SK-N-SH (cell line): ENCODE results near the gene SH3PXD2A. TPM values are rescaled to one million over a fixed set of nuclear protein-coding genes. Genes with fewer than 3 reads are reported as not detected.

Experiments
- CTCF ChIA-PET: fragments of 300-600, 350-600 bp; formaldehyde crosslinking; extraction: SDS; loops from one replicate; lab custom pipeline; 2021; lab: Yijun Ruan, JAX
- POLR2A ChIA-PET: fragments of 350-600 bp; sonication (Branson Sonifier 250); formaldehyde crosslinking; extraction: SDS; loops from one replicate; lab custom pipeline; 2020; ENCODE audit warnings: antibody characterized with exemption, inconsistent platforms; lab: Yijun Ruan, JAX
- DNase-seq: peaks from one replicate; pipeline ENCODE4 v3.0.0; 2012
- H2AFZ ChIP-seq: fragments of 200-600 bp; sonication (generic); 2 replicates; pipeline ENCODE4 v1.8.1; 2016; ENCODE audit warnings: antibody characterized with exemption, mild to moderate bottlenecking, low read depth
- H3F3A ChIP-seq: fragments of 200-600 bp; sonication (generic); replicated peaks from 2 replicates; pipeline ENCODE3; 2016; ENCODE audit warnings: antibody characterized with exemption, mild to moderate bottlenecking; ENCODE audit not compliant: insufficient read depth
- H3K27ac ChIP-seq, 2 experiments: fragments of 200-500 bp in 1 of 2; fragments of 200-600 bp in 1 of 2; sonication (Bioruptor generic) in 1 of 2; sonication (generic), shearing (Covaris generic) in 1 of 2; 2 replicates each; pipeline versions ENCODE4 v1.5.1 to v1.6.1; 2014 to 2016; ENCODE audit warnings: low read depth in 2 of 2, inconsistent platforms in 1 of 2, low read length in 1 of 2, mild to moderate bottlenecking in 1 of 2, mixed read lengths in 1 of 2
- H3K27me3 ChIP-seq: fragments of 200-600 bp; sonication (generic), shearing (Covaris generic); 2 replicates; pipeline ENCODE4 v1.6.1; 2016; ENCODE audit warnings: mixed run types; ENCODE audit not compliant: insufficient read depth
- H3K36me3 ChIP-seq, 2 experiments: fragments of 200-500 bp in 1 of 2; fragments of 200-600 bp in 1 of 2; sonication (Bioruptor generic) in 1 of 2; sonication (generic) in 1 of 2; replicated peaks in 1 of 2; 2 replicates each; pipeline versions ENCODE3 to v1.5.1; 2014 to 2016; ENCODE audit warnings: low read length in 1 of 2, mild to moderate bottlenecking in 1 of 2; ENCODE audit not compliant: insufficient read depth in 2 of 2, control insufficient read depth in 1 of 2
- H3K4me1 ChIP-seq, 2 experiments: fragments of 200-500 bp in 1 of 2; fragments of 200-600 bp in 1 of 2; sonication (Bioruptor generic) in 1 of 2; sonication (generic), shearing (Covaris generic) in 1 of 2; 2 replicates each; pipeline versions ENCODE4 v1.5.1 to v1.6.1; 2014 to 2016; ENCODE audit warnings: low read depth in 1 of 2, low read length in 1 of 2, mixed run types in 1 of 2; ENCODE audit not compliant: insufficient read depth in 2 of 2, control insufficient read depth in 1 of 2
- H3K4me2 ChIP-seq: fragments of 200-600 bp; sonication (generic), shearing (Covaris generic); 2 replicates; pipeline ENCODE4 v1.6.1; 2017; ENCODE audit warnings: mixed run types
- H3K4me3 ChIP-seq, 2 experiments: fragments of 200-500 bp in 1 of 2; fragments of 200-600 bp in 1 of 2; sonication (Bioruptor generic) in 1 of 2; sonication (generic), shearing (Covaris generic) in 1 of 2; 2 replicates each; pipeline versions ENCODE4 v1.5.1 to v1.8.1; 2014 to 2016; ENCODE audit warnings: low read depth in 2 of 2, inconsistent platforms in 1 of 2, low read length in 1 of 2, mild to moderate bottlenecking in 1 of 2, mixed read lengths in 1 of 2, moderate library complexity in 1 of 2
- H3K79me2 ChIP-seq: fragments of 200-600 bp; sonication (generic); 2 replicates; pipeline ENCODE4 v1.8.1; 2017; ENCODE audit warnings: mild to moderate bottlenecking; ENCODE audit not compliant: insufficient read depth
- H3K9ac ChIP-seq: fragments of 200-600 bp; sonication (generic); 2 replicates; pipeline ENCODE4 v1.6.1; 2017; ENCODE audit warnings: mixed run types
- H3K9me2 ChIP-seq: fragments of 200-600 bp; sonication (generic); 2 replicates; pipeline ENCODE4 v1.6.1; 2017; ENCODE audit warnings: mixed run types
- H3K9me3 ChIP-seq: fragments of 200-600 bp; sonication (generic); 2 replicates; pipeline ENCODE4 v1.6.1; 2017; ENCODE audit warnings: mixed run types, mild to moderate bottlenecking, moderate library complexity
- H4K20me1 ChIP-seq: fragments of 200-600 bp; sonication (generic); 2 replicates; pipeline ENCODE4 v1.6.1; 2017; ENCODE audit warnings: mild to moderate bottlenecking, mixed run types; ENCODE audit not compliant: insufficient read depth
- CHD2 ChIP-seq: fragments of 150-350 bp; IDR thresholded peaks from 2 replicates; pipeline ENCODE4 v1.6.1; 2018; ENCODE audit warnings: low read length; ENCODE audit not compliant: partially characterized antibody
- ELF1 ChIP-seq: IDR thresholded peaks from 2 replicates; pipeline ENCODE4 v1.4.0; 2012
- EZH2phosphoT487 ChIP-seq: fragments of 200-600 bp; sonication (generic); IDR thresholded peaks from 2 replicates; pipeline ENCODE4 v1.6.1; 2017; ENCODE audit warnings: low read depth, mixed run types, mild to moderate bottlenecking, antibody characterized with exemption, moderate library complexity, borderline replicate concordance
- FOSL2 ChIP-seq: IDR thresholded peaks from 2 replicates; pipeline ENCODE4 v1.4.0; 2012; ENCODE audit warnings: low read depth, mild to moderate bottlenecking, moderate library complexity, borderline replicate concordance
- FOXM1 ChIP-seq: IDR thresholded peaks from 2 replicates; pipeline ENCODE4 v1.4.0; 2012; ENCODE audit warnings: low read depth, mild to moderate bottlenecking
- GATA2 ChIP-seq: sonication (generic); formaldehyde crosslinking; IDR thresholded peaks from 2 replicates; pipeline ENCODE4 v1.5.0; 2020; ENCODE audit warnings: mild to moderate bottlenecking, missing genetic modification reagents
- JUND ChIP-seq: IDR thresholded peaks from 2 replicates; pipeline ENCODE4 v1.4.0; 2012
- RXRA ChIP-seq: IDR thresholded peaks from 2 replicates; pipeline ENCODE4 v1.4.0; 2012; ENCODE audit warnings: low read depth, mild to moderate bottlenecking, borderline replicate concordance
- SIN3A ChIP-seq: IDR thresholded peaks from 2 replicates; pipeline ENCODE4 v1.6.1; 2012; ENCODE audit warnings: low read depth, mild to moderate bottlenecking, low read length, moderate library complexity, borderline replicate concordance
- TAF1 ChIP-seq: IDR thresholded peaks from 2 replicates; pipeline ENCODE4 v1.6.1; 2012; ENCODE audit warnings: low read depth, mild to moderate bottlenecking, low read length, moderate library complexity, borderline replicate concordance
- WGBS: methylation state at CpG from one replicate; pipeline ENCODE4 v1.1.6; 2017; ENCODE audit warnings: low lambda C conversion rate; 5-methylcytosine and 5-hydroxymethylcytosine counted together
- polyA plus RNA-seq, 3 experiments: library from polyadenylated mRNA; depleted of rRNA; stranded (reverse); fragments of >200 nt; gene quantifications; 2 replicates each; pipeline ENCODE4 v1.2.3, GENCODE V29; 2012
- small RNA-seq, 7 experiments: library from RNA; depleted of rRNA; stranded (forward); fragments of <200 nt; gene quantifications; one replicate each; pipeline ENCODE3, GENCODE V24; 2012
- TF ChIP-seq, protein P1 (sequence below): IDR thresholded peaks from 2 replicates; pipeline ENCODE4 v1.4.0; 2012; ENCODE audit warnings: low read depth, borderline replicate concordance

SH3PXD2A gene
- polyA plus RNA-seq, 1 of the 3 experiments (the other 2 are of a cell fraction): 2.5 TPM

DNA sequence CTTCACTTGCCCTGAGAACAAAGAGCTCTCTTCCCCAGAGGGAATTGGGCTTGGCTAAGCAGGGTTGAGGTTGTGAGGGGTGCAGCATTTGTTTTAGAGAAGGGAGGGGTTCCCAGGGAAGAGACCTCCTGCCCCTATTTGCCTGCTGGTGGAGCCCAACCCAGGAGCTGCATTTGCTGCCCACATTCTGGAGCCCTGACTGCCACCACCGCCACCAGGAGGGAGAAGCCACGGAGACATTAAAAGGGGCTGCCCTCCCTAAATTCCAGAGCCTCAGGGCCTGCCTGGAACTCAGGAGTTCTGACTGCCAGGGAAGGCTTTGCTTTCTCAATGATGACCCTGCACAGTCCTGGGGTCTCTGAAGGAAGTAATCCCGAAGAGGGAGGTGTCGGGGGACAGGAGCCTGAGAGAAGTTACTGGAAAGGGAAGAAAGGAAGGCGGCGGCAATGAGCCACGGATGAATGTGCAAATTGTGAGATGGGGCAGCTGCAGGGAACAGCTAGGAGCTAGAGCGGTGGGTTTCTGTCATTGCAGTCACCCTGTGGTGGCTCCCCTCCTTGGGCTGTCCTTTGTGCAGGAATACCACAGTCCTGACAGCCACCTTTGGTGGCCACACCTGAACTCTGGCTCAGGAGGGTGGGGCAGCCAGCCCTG is 310.6 kb downstream of the SH3PXD2A start:
- H3K4me1 ChIP-seq: peaks cover 8 to 53% of the 10 kb centered on the region in 2 experiments; a peak in 3 of 4 replicates
- no peaks in the 10 kb centered on the region for H3F3A ChIP-seq
- H4K20me1 ChIP-seq: no peaks in the 10 kb centered on the region
- TF ChIP-seq CHD2 (no peak), TAF1 (no peak), EZH2phosphoT487 (no peak), SIN3A (no peak), FOXM1 (no peak), ELF1 (no peak), FOSL2 (no peak), GATA2 (CRISPR knock-in tag) (no peak), JUND (no peak), RXRA (no peak)
- TF ChIP-seq, protein P1, sequence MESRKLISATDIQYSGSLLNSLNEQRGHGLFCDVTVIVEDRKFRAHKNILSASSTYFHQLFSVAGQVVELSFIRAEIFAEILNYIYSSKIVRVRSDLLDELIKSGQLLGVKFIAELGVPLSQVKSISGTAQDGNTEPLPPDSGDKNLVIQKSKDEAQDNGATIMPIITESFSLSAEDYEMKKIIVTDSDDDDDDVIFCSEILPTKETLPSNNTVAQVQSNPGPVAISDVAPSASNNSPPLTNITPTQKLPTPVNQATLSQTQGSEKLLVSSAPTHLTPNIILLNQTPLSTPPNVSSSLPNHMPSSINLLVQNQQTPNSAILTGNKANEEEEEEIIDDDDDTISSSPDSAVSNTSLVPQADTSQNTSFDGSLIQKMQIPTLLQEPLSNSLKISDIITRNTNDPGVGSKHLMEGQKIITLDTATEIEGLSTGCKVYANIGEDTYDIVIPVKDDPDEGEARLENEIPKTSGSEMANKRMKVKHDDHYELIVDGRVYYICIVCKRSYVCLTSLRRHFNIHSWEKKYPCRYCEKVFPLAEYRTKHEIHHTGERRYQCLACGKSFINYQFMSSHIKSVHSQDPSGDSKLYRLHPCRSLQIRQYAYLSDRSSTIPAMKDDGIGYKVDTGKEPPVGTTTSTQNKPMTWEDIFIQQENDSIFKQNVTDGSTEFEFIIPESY: no peak
- no peaks in the 10 kb centered on the region for H3K9me3 ChIP-seq
- H3K27ac ChIP-seq: no peak overlapping the region
- no peaks in the 10 kb centered on the region for H3K9me2 ChIP-seq
- no peaks in the 10 kb centered on the region; the same call in 1 of the 2 replicates for H3K27me3 ChIP-seq
- no peak overlapping the region for H3K4me3 ChIP-seq
- H2AFZ ChIP-seq: no peak overlapping the region
- WGBS: 85% methylated on average over 8 of the region's 8 CpGs
- H3K4me2 ChIP-seq: no peak overlapping the region
- ChIA-PET POLR2A (no interaction called here), CTCF (interaction anchor here (1.2 to 3.4 kb wide), 3 partner anchors 16 to 48 kb away, joined by 3 to 18 read pairs (median 6); no protein-coding TSS in a partner anchor)
- no peaks in the 10 kb centered on the region for H3K36me3 ChIP-seq
- H3K79me2 ChIP-seq: no peaks in the 10 kb centered on the region
- H3K9ac ChIP-seq: no peak overlapping the region
- peak; percentile 7 for DNase-seq

Small RNAs within 50 kb of the gene (small RNA-seq; reads per million reads assigned to genes)
- gene RF00019: 0 reads per million in 7 experiments

Other genes starting within 250 kb of the SH3PXD2A start
- 22.1 and 24.7 TPM in 2 replicates for gene STN1, start 62.6 kb upstream of the SH3PXD2A start, polyA plus RNA-seq (2012; rRNA removed)
- gene SLK, start 111.6 kb upstream of the SH3PXD2A start, polyA plus RNA-seq (2012; rRNA removed): 3.4 and 4.0 TPM in 2 replicates
- gene COL17A1, start 230.3 kb upstream of the SH3PXD2A start, polyA plus RNA-seq (2012; rRNA removed): 0.06 and 0.12 TPM in 2 replicates